ENCODE results near the gene TMSB15A. TPM values are rescaled to one million over a fixed set of nuclear protein-coding genes. Genes with fewer than 3 reads are reported as not detected.

Gene TMSB15A
- total RNA-seq, 1 donor from 2014 or later, result 1.6 TPM

GRCh38 chrX:102535958-102536357 lies 19.4 kb upstream of the TMSB15A start:
- DNase-seq (ENCODE audit: low read depth) (no peak), FAIRE-seq (no peak)
- no peak overlapping the region for H2AFZ ChIP-seq (ENCODE audit: low read depth, low read length)
- H3K4me2 ChIP-seq (ENCODE audit: low read length), result no peak overlapping the region
- Mint-ChIP-seq H3K9me3 (ENCODE audit: unreplicated experiment) (no peaks in the 10 kb centered on the region), H3K4me1 (ENCODE audit: low read depth, unreplicated experiment) (no peaks in the 10 kb centered on the region), H3K4me3 (ENCODE audit: unreplicated experiment) (no peak overlapping the region), H3K36me3 (ENCODE audit: low read depth, unreplicated experiment) (no peaks in the 10 kb centered on the region), H3K27ac (ENCODE audit: unreplicated experiment) (no peak overlapping the region), H3K27me3 (ENCODE audit: low read depth, unreplicated experiment) (no peaks in the 10 kb centered on the region)
- H3K4me3 ChIP-seq (ENCODE audit: insufficient read depth, low read depth, low read length), result no peak overlapping the region
- no peak overlapping the region for H3K9ac ChIP-seq (ENCODE audit: low read length)
- no peaks in the 10 kb centered on the region for H3K27me3 ChIP-seq (ENCODE audit: insufficient read depth, low read length)
- no peaks in the 10 kb centered on the region for H3K4me1 ChIP-seq (ENCODE audit: insufficient read depth, low read length)
- TF ChIP-seq CTCF (IDR thresholded peaks at IDR 0.05; ENCODE audit: insufficient read depth, low read depth, low read length) (no peak), EZH2 (IDR thresholded peaks at IDR 0.05; ENCODE audit: insufficient read depth, low read length) (no peak)
- H4K20me1 ChIP-seq (ENCODE audit: insufficient read depth, low read length), result no peaks in the 10 kb centered on the region
- no peaks in the 10 kb centered on the region for H3K79me2 ChIP-seq (ENCODE audit: insufficient read depth, low read length)
- no peaks in the 10 kb centered on the region for H3K9me3 ChIP-seq (ENCODE audit: insufficient read depth, low read depth, low read length)
- H3K27ac ChIP-seq (ENCODE audit: low read depth, low read length), result no peak overlapping the region
- H3K36me3 ChIP-seq (ENCODE audit: insufficient read depth, low read length), result no peaks in the 10 kb centered on the region

GRCh38 chrX:102517326-102517725 lies 787 bp upstream of the TMSB15A start:
- Histone ChIP-seq H3K36me3 (ENCODE audit: insufficient read depth, low read length) (no peaks in the 10 kb centered on the region), H3K79me2 (ENCODE audit: insufficient read depth, low read length) (no peaks in the 10 kb centered on the region), H3K27me3 (ENCODE audit: insufficient read depth, low read length) (no peaks in the 10 kb centered on the region), H3K9ac (ENCODE audit: low read length) (no peak overlapping the region), H3K27ac (ENCODE audit: low read depth, low read length) (no peak overlapping the region), H2AFZ (ENCODE audit: low read depth, low read length) (no peak overlapping the region), H4K20me1 (ENCODE audit: insufficient read depth, low read length) (no peaks in the 10 kb centered on the region), H3K9me3 (ENCODE audit: insufficient read depth, low read depth, low read length) (no peaks in the 10 kb centered on the region), H3K4me2 (ENCODE audit: low read length) (peak overlapping the region; percentile 81), H3K4me3 (ENCODE audit: insufficient read depth, low read depth, low read length) (peak overlapping the region; percentile 25), H3K4me1 (ENCODE audit: insufficient read depth, low read length) (no peaks in the 10 kb centered on the region)
- DNase-seq (ENCODE audit: low read depth) (no peak), FAIRE-seq (no peak)
- Mint-ChIP-seq H3K9me3 (ENCODE audit: unreplicated experiment) (no peaks in the 10 kb centered on the region), H3K4me3 (ENCODE audit: unreplicated experiment) (no peak overlapping the region), H3K27ac (ENCODE audit: unreplicated experiment) (no peak overlapping the region), H3K27me3 (ENCODE audit: low read depth, unreplicated experiment) (peaks cover 14% of the 10 kb centered on the region), H3K4me1 (ENCODE audit: low read depth, unreplicated experiment) (no peaks in the 10 kb centered on the region), H3K36me3 (ENCODE audit: low read depth, unreplicated experiment) (no peaks in the 10 kb centered on the region)
- peak; percentile 18 for TF ChIP-seq CTCF (IDR thresholded peaks at IDR 0.05; ENCODE audit: insufficient read depth, low read depth, low read length)
- TF ChIP-seq EZH2 (IDR thresholded peaks at IDR 0.05; ENCODE audit: insufficient read depth, low read length), result no peak

DNA sequence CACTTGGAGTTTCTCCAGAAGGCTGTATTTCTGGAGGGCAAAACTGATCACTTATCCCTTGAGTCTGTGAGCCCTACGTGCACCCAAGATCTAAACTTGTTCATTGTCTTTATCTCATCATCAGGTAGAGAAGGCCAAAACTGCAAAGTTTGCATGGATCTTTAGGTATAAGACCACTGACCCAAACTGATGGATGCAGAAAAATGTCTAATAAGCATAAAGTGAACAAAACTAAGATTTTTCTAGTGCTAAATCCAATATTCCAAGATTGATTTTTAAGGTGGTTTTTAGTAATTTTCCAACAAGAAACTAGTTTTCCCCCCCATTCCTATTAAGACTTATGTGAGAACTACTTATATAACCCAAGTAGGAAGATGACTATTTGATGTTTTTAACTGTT lies 2.0 kb downstream of the TMSB15A start:
- FAIRE-seq, result peak; percentile 66
- no peaks in the 10 kb centered on the region for H3K9me3 ChIP-seq (ENCODE audit: insufficient read depth, low read depth, low read length)
- H3K4me1 ChIP-seq (ENCODE audit: insufficient read depth, low read length), result no peaks in the 10 kb centered on the region
- no peak overlapping the region for H3K27ac ChIP-seq (ENCODE audit: low read depth, low read length)
- no peaks in the 10 kb centered on the region for H3K36me3 Mint-ChIP-seq (ENCODE audit: low read depth, unreplicated experiment)
- H3K9ac ChIP-seq (ENCODE audit: low read length), result no peak overlapping the region
- no peak overlapping the region for H3K4me3 ChIP-seq (ENCODE audit: insufficient read depth, low read depth, low read length)
- H3K4me1 Mint-ChIP-seq (ENCODE audit: low read depth, unreplicated experiment), result no peaks in the 10 kb centered on the region
- DNase-seq (ENCODE audit: low read depth), result no peak
- H4K20me1 ChIP-seq (ENCODE audit: insufficient read depth, low read length), result no peaks in the 10 kb centered on the region
- peaks cover 14% of the 10 kb centered on the region for H3K27me3 Mint-ChIP-seq (ENCODE audit: low read depth, unreplicated experiment)
- H3K36me3 ChIP-seq (ENCODE audit: insufficient read depth, low read length), result no peaks in the 10 kb centered on the region
- no peak overlapping the region for H3K4me2 ChIP-seq (ENCODE audit: low read length)
- no peak overlapping the region for H3K27ac Mint-ChIP-seq (ENCODE audit: unreplicated experiment)
- H3K9me3 Mint-ChIP-seq (ENCODE audit: unreplicated experiment), result no peaks in the 10 kb centered on the region
- no peaks in the 10 kb centered on the region for H3K27me3 ChIP-seq (ENCODE audit: insufficient read depth, low read length)
- H3K4me3 Mint-ChIP-seq (ENCODE audit: unreplicated experiment), result no peak overlapping the region
- no peaks in the 10 kb centered on the region for H3K79me2 ChIP-seq (ENCODE audit: insufficient read depth, low read length)
- no peak overlapping the region for H2AFZ ChIP-seq (ENCODE audit: low read depth, low read length)
- no peak for TF ChIP-seq EZH2 (IDR thresholded peaks at IDR 0.05; ENCODE audit: insufficient read depth, low read length)
- no peak for TF ChIP-seq CTCF (IDR thresholded peaks at IDR 0.05; ENCODE audit: insufficient read depth, low read depth, low read length)

Data from astrocyte (in vitro differentiated cells and primary cell).